CD4-positive, alpha-beta T cell treated with Interleukin-2 at 100 ng/mL for 4 hours (primary cell): ENCODE data around the gene EZH2.

Source experiments
- DNase-seq: peaks from one replicate; pipeline ENCODE4 v3.0.0-alpha.2; 2020; ENCODE audit warnings: low spot score

The EZH2 gene

GRCh38 chr7:148854983-148855382, 29.1 kb downstream of the EZH2 start:
- DNase-seq = no peak

GRCh38 chr7:148852272-148852671, 31.8 kb downstream of the EZH2 start:
- no peak for DNase-seq

GRCh38 chr7:148850564-148850963, 33.5 kb downstream of the EZH2 start:
- no peak for DNase-seq

GRCh38 chr7:148849393-148850098, 34.5 kb downstream of the EZH2 start:
- no peak for DNase-seq

GRCh38 chr7:148847815-148848734, 36.0 kb downstream of the EZH2 start:
- DNase-seq = no peak

GRCh38 chr7:148838905-148839304, 45.2 kb downstream of the EZH2 start:
- DNase-seq = peak; percentile 37

- DNase-seq = no peak
These were observed 48.2 kb downstream of the EZH2 start for GRCh38 chr7:148835854-148836253.

- DNase-seq = no peak
These were observed 49.5 kb downstream of the EZH2 start for GRCh38 chr7:148834605-148835004.

GRCh38 chr7:148831782-148832181, 52.3 kb downstream of the EZH2 start:
- DNase-seq = no peak

- no peak for DNase-seq
These were observed 53.0 kb downstream of the EZH2 start for GRCh38 chr7:148830897-148831692.

- DNase-seq = no peak
These were observed 55.1 kb downstream of the EZH2 start for GRCh38 chr7:148828965-148829364.

GRCh38 chr7:148825338-148825737, 58.8 kb downstream of the EZH2 start:
- no peak for DNase-seq

- no peak for DNase-seq
These were observed 59.2 kb downstream of the EZH2 start for GRCh38 chr7:148824864-148825263.

GRCh38 chr7:148821422-148821821, 62.7 kb downstream of the EZH2 start:
- DNase-seq = no peak

- DNase-seq = no peak
These were observed 64.3 kb downstream of the EZH2 start for GRCh38 chr7:148819697-148820360.

- DNase-seq = no peak
These were observed 68.5 kb downstream of the EZH2 start for GRCh38 chr7:148815612-148816011.

- no peak for DNase-seq
These were observed 69.0 kb downstream of the EZH2 start for GRCh38 chr7:148814922-148815559.

- DNase-seq = no peak
These were observed 70.2 kb downstream of the EZH2 start for GRCh38 chr7:148813890-148814289.

- no peak for DNase-seq
These were observed 72.2 kb downstream of the EZH2 start for GRCh38 chr7:148811892-148812291.

- no peak for DNase-seq
These were observed 74.2 kb downstream of the EZH2 start for GRCh38 chr7:148809856-148810255.

GRCh38 chr7:148807436-148807835, 76.7 kb downstream of the EZH2 start:
- DNase-seq = no peak
